H9 (cell line): ENCODE results near the gene DND1. TPM values are rescaled to one million over a fixed set of nuclear protein-coding genes. Genes with fewer than 3 reads are reported as not detected.

Experiments
- DNase-seq: peaks from one replicate; pipeline ENCODE4 v3.0.0-alpha.2; 2017
- H2AFZ ChIP-seq: one replicate; pipeline ENCODE4 v1.6.1; 2013; ENCODE audit warnings: mild to moderate bottlenecking, low read length, control low read depth, moderate library complexity
- H2AK5ac ChIP-seq: 2 replicates; pipeline ENCODE4 v1.6.1; 2013; ENCODE audit warnings: low read length, control low read depth, mixed read lengths; ENCODE audit not compliant: insufficient read length
- H2BK120ac ChIP-seq: one replicate; pipeline ENCODE4 v1.6.1; 2013; ENCODE audit warnings: low read depth, mild to moderate bottlenecking, low read length, control low read depth, inconsistent platforms; ENCODE audit not compliant: poor library complexity, severe bottlenecking
- H2BK12ac ChIP-seq: 2 replicates; pipeline ENCODE4 v1.6.1; 2013; ENCODE audit warnings: low read length, control low read depth, mixed read lengths, low read depth; ENCODE audit not compliant: insufficient read length
- H2BK15ac ChIP-seq: 2 replicates; pipeline ENCODE4 v1.6.1; 2013; ENCODE audit warnings: low read depth, low read length, control low read depth
- H2BK20ac ChIP-seq: one replicate; pipeline ENCODE4 v1.6.1; 2013; ENCODE audit warnings: low read depth, mild to moderate bottlenecking, low read length, control low read depth, inconsistent platforms; ENCODE audit not compliant: poor library complexity, severe bottlenecking
- H2BK5ac ChIP-seq: 2 replicates; pipeline ENCODE4 v1.6.1; 2013; ENCODE audit warnings: low read length, control low read depth, mixed read lengths; ENCODE audit not compliant: insufficient read length
- H3K14ac ChIP-seq: 2 replicates; pipeline ENCODE4 v1.6.1; 2013; ENCODE audit warnings: low read length, control low read depth; ENCODE audit not compliant: insufficient read depth
- H3K18ac ChIP-seq: 2 replicates; pipeline ENCODE4 v1.6.1; 2013; ENCODE audit warnings: low read depth, mild to moderate bottlenecking, mixed read lengths, low read length, control low read depth; ENCODE audit not compliant: insufficient read length
- H3K23ac ChIP-seq: 2 replicates; pipeline ENCODE4 v1.6.1; 2013; ENCODE audit warnings: low read length, control low read depth, mixed read lengths, low read depth; ENCODE audit not compliant: insufficient read length
- H3K23me2 ChIP-seq: 2 replicates; pipeline ENCODE4 v1.6.1; 2013; ENCODE audit warnings: low read depth, mild to moderate bottlenecking, mixed read lengths, low read length, control low read depth; ENCODE audit not compliant: insufficient read length, poor library complexity, severe bottlenecking
- H3K27ac ChIP-seq: 2 replicates; pipeline ENCODE4 v1.5.1; 2013; ENCODE audit warnings: low read length, control low read depth, mixed read lengths, low read depth; ENCODE audit not compliant: insufficient read length
- H3K27me3 ChIP-seq: 2 replicates; pipeline ENCODE4 v1.6.1; 2013; ENCODE audit warnings: low read length, control low read depth, inconsistent platforms; ENCODE audit not compliant: insufficient read depth
- H3K4ac ChIP-seq: 2 replicates; pipeline ENCODE4 v1.6.1; 2013; ENCODE audit warnings: low read depth, mild to moderate bottlenecking, control low read depth, inconsistent platforms, low read length, moderate library complexity
- H3K4me1 ChIP-seq: 2 replicates; pipeline ENCODE4 v1.6.1; 2013; ENCODE audit warnings: low read length, control low read depth, inconsistent platforms; ENCODE audit not compliant: insufficient read depth
- H3K4me2 ChIP-seq: 2 replicates; pipeline ENCODE4 v1.6.1; 2013; ENCODE audit warnings: low read length, control low read depth, mixed read lengths; ENCODE audit not compliant: insufficient read length, insufficient read depth
- H3K56ac ChIP-seq: 2 replicates; pipeline ENCODE4 v1.6.1; 2013; ENCODE audit warnings: low read depth, mild to moderate bottlenecking, mixed read lengths, low read length, control low read depth; ENCODE audit not compliant: insufficient read length
- H3K79me1 ChIP-seq: 2 replicates; pipeline ENCODE4 v1.6.1; 2013; ENCODE audit warnings: low read depth, mild to moderate bottlenecking, moderate library complexity, low read length, control low read depth, inconsistent platforms; ENCODE audit not compliant: insufficient read depth, poor library complexity, severe bottlenecking
- H3K79me2 ChIP-seq: 2 replicates; pipeline ENCODE4 v1.6.1; 2013; ENCODE audit warnings: low read length, control low read depth, inconsistent platforms; ENCODE audit not compliant: insufficient read depth
- H3K9ac ChIP-seq: 2 replicates; pipeline ENCODE4 v1.6.1; 2013; ENCODE audit warnings: low read length, control low read depth, mixed read lengths; ENCODE audit not compliant: insufficient read length; ENCODE audit errors: extremely low read depth
- H3K9me3 ChIP-seq: one replicate; pipeline ENCODE4 v1.6.1; 2013; ENCODE audit warnings: low read depth, low read length, inconsistent platforms; ENCODE audit not compliant: control insufficient read depth
- H3T11ph ChIP-seq: one replicate; pipeline ENCODE4 v1.6.1; 2013; ENCODE audit warnings: mild to moderate bottlenecking, low read length, control low read depth, inconsistent platforms
- H4K20me1 ChIP-seq: one replicate; pipeline ENCODE4 v1.6.1; 2013; ENCODE audit not compliant: control insufficient read depth, insufficient read length, insufficient read depth
- H4K5ac ChIP-seq: 2 replicates; pipeline ENCODE4 v1.6.1; 2013; ENCODE audit warnings: low read depth, mild to moderate bottlenecking, mixed read lengths, low read length, control low read depth; ENCODE audit not compliant: insufficient read length
- H4K8ac ChIP-seq: replicated peaks from 2 replicates; pipeline ENCODE4 v1.6.1; 2013; ENCODE audit warnings: low read length, control low read depth, mixed read lengths, low read depth; ENCODE audit not compliant: insufficient read length
- H4K91ac ChIP-seq: 2 replicates; pipeline ENCODE4 v1.6.1; 2013; ENCODE audit warnings: low read depth, mild to moderate bottlenecking, moderate library complexity, mixed read lengths, low read length, control low read depth; ENCODE audit not compliant: insufficient read length
- H3K27ac Mint-ChIP-seq, 3 experiments: 2 replicates in 2 of 3; 3 replicates in 1 of 3; pipeline ENCODE4 v1.8.0; 2020 to 2021; ENCODE audit warnings: mixed read lengths in 3 of 3, mild to moderate bottlenecking in 1 of 3, moderate library complexity in 1 of 3
- H3K27me3 Mint-ChIP-seq: 2 replicates; pipeline ENCODE4 v1.8.0; 2021; ENCODE audit warnings: low read depth, mild to moderate bottlenecking, moderate library complexity, mixed read lengths
- H3K36me3 Mint-ChIP-seq, 3 experiments: 2 replicates in 2 of 3; 3 replicates in 1 of 3; pipeline ENCODE4 v1.8.0; 2020 to 2021; ENCODE audit warnings: low read depth in 3 of 3, mixed read lengths in 3 of 3; ENCODE audit not compliant: insufficient read depth in 1 of 3
- H3K4me1 Mint-ChIP-seq, 2 experiments: 2 replicates each; pipeline ENCODE4 v1.8.0; 2020; ENCODE audit warnings: mixed read lengths in 2 of 2
- H3K4me3 Mint-ChIP-seq, 2 experiments: 2 replicates in 1 of 2; 3 replicates in 1 of 2; pipeline ENCODE4 v1.8.0; 2020 to 2021; ENCODE audit warnings: mild to moderate bottlenecking in 2 of 2, mixed read lengths in 2 of 2, moderate library complexity in 1 of 2
- H3K9me3 Mint-ChIP-seq, 2 experiments: 2 replicates in 1 of 2; 3 replicates in 1 of 2; pipeline ENCODE4 v1.8.0; 2020; ENCODE audit warnings: mild to moderate bottlenecking in 2 of 2, mixed read lengths in 2 of 2, moderate library complexity in 1 of 2
- WGBS: extraction: QIAGEN DNeasy Blood & Tissue Kit; methylation state at CpG from one replicate; pipeline ENCODE4 v1.1.7; 2013; ENCODE audit warnings: missing lambda C conversion rate, low lambda C conversion rate, mixed read lengths; ENCODE audit not compliant: insufficient read length; ENCODE audit errors: extremely low coverage; 5-methylcytosine and 5-hydroxymethylcytosine counted together
- total RNA-seq: library from RNA; stranded (reverse); gene quantifications from 2 replicates; pipeline ENCODE4 v1.2.1, GENCODE V29; 2021
- TF ChIP-seq, protein P1 (sequence below): fragments of 200-600 bp; sonication (generic); conservative IDR thresholded peaks from 3 replicates; pipeline ENCODE4 v1.8.0; 2021; ENCODE audit warnings: antibody characterized with exemption, mild to moderate bottlenecking

The DND1 gene
- total RNA-seq, 1 experiment from 2014 or later, result 2.4 TPM

DNA sequence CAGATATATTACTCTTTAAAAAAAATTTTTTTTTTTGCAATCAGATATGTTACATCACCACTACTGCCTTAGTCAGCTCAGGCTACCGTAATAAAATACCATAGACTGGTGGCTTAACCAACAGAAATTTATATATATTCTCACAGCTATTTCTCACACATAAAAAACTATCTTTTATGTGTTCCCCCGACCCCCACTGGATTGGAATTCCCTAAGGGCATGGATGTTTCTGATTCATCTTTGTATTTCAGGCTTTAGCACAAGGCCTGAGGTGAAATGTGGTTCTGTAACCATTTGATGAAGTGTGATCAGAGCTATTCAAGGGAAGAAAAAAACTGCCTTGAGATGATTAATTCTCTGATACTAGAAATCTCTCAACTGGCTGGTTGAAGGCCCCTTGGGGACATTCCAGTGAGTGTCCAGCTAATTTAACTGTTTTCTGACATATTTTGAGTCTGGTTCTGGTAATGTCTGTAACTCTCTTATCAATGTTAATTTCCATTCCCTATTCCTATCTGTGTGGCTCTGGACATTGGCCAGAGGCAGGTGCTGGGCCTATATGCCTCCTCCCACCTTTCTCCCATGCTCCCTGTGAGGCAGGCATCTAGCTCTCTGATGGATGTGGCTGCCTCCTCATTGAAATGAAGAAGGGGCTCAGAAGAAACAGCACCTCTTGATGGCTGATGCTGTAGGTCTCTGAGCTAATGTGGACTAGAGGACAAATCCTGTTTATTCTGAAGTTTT, 42.9 kb downstream of the DND1 start:
- no peaks in the 10 kb centered on the region for H3K23me2 ChIP-seq
- no peak overlapping the region for H3K23ac ChIP-seq
- H3K79me2 ChIP-seq, result no peaks in the 10 kb centered on the region
- Mint-ChIP-seq H3K27ac (no peak overlapping the region), H3K9me3 (peaks cover 48 to 49% of the 10 kb centered on the region in 2 experiments), H3K27me3 (peaks cover 6% of the 10 kb centered on the region), H3K4me1 (no peaks in the 10 kb centered on the region), H3K36me3 (peaks cover 4 to 13% (median 11%) of the 10 kb centered on the region in 3 experiments; a peak in 6 of 7 replicates), H3K4me3 (no peak overlapping the region)
- H2AK5ac ChIP-seq, result no peak overlapping the region
- no peaks in the 10 kb centered on the region for H3K27me3 ChIP-seq
- H3K9ac ChIP-seq, result no peak overlapping the region
- H3K27ac ChIP-seq, result no peak overlapping the region
- no peaks in the 10 kb centered on the region for H3K4me1 ChIP-seq
- H4K91ac ChIP-seq, result no peak overlapping the region
- TF ChIP-seq, protein P1, sequence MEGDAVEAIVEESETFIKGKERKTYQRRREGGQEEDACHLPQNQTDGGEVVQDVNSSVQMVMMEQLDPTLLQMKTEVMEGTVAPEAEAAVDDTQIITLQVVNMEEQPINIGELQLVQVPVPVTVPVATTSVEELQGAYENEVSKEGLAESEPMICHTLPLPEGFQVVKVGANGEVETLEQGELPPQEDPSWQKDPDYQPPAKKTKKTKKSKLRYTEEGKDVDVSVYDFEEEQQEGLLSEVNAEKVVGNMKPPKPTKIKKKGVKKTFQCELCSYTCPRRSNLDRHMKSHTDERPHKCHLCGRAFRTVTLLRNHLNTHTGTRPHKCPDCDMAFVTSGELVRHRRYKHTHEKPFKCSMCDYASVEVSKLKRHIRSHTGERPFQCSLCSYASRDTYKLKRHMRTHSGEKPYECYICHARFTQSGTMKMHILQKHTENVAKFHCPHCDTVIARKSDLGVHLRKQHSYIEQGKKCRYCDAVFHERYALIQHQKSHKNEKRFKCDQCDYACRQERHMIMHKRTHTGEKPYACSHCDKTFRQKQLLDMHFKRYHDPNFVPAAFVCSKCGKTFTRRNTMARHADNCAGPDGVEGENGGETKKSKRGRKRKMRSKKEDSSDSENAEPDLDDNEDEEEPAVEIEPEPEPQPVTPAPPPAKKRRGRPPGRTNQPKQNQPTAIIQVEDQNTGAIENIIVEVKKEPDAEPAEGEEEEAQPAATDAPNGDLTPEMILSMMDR, result no peak
- H4K20me1 ChIP-seq, result no peaks in the 10 kb centered on the region
- no peak overlapping the region for H2AFZ ChIP-seq
- no peak overlapping the region for H3K56ac ChIP-seq
- no peak overlapping the region for H4K8ac ChIP-seq
- no peak overlapping the region for H2BK20ac ChIP-seq
- H3K9me3 ChIP-seq, result peaks cover 22% of the 10 kb centered on the region
- no peak overlapping the region for H2BK15ac ChIP-seq
- no peak overlapping the region for H3T11ph ChIP-seq
- DNase-seq, result no peak
- no peak overlapping the region for H3K18ac ChIP-seq
- no peak overlapping the region for H2BK12ac ChIP-seq
- H4K5ac ChIP-seq, result no peak overlapping the region
- H3K79me1 ChIP-seq, result no peaks in the 10 kb centered on the region
- H3K4ac ChIP-seq, result no peak overlapping the region
- no peak overlapping the region for H2BK120ac ChIP-seq
- no peak overlapping the region for H2BK5ac ChIP-seq
- H3K4me2 ChIP-seq, result no peak overlapping the region
- no peak overlapping the region for H3K14ac ChIP-seq
- WGBS, result no CpG with 5 or more reads among the region's 2 CpGs
